Testis (tissue), 3 donors: ENCODE measurements around the gene RABGAP1L. TPM values are rescaled to one million over a fixed set of nuclear protein-coding genes. Genes with fewer than 3 reads are reported as not detected.

Experiments used
- DNase-seq: peaks from one replicate; pipeline ENCODE4 v3.0.0-alpha.2; 2019
- H3K27ac ChIP-seq, 2 donors: fragments of 200-600 bp; sonication (generic); one replicate each; pipeline ENCODE4 v1.5.1; 2019
- H3K27me3 ChIP-seq: fragments of 200-600 bp; sonication (generic); one replicate; pipeline ENCODE4 v1.5.1; 2019
- H3K36me3 ChIP-seq: fragments of 200-600 bp; sonication (generic); one replicate; pipeline ENCODE4 v1.5.1; 2017; ENCODE audit warnings: low read depth; ENCODE audit errors: missing control alignments
- H3K4me1 ChIP-seq: fragments of 200-600 bp; sonication (generic); one replicate; pipeline ENCODE4 v1.5.1; 2019
- H3K4me3 ChIP-seq, 2 donors: fragments of 200-600 bp; sonication (generic); one replicate each; pipeline ENCODE4 v1.5.1; 2017 to 2019
- H3K9me3 ChIP-seq: fragments of 200-600 bp; sonication (generic); one replicate; pipeline ENCODE4 v1.5.1; 2017
- CTCF ChIP-seq, 3 experiments: fragments of 450-650 bp in 2 of 3; fragments of 200-600 bp in 1 of 3; sonication (generic) in 1 of 3; IDR thresholded peaks; one replicate each; pipeline ENCODE4 v1.5.1; 2016 to 2019; ENCODE audit warnings: antibody characterized with exemption in 3 of 3, mild to moderate bottlenecking in 2 of 3, moderate library complexity in 1 of 3
- POLR2A ChIP-seq: fragments of 450-650 bp; IDR thresholded peaks from one replicate; pipeline ENCODE4 v1.6.1; 2017; ENCODE audit warnings: antibody characterized with exemption, mild to moderate bottlenecking, moderate library complexity
- WGBS, 2 donors: methylation state at CpG; one replicate each; pipeline ENCODE4 v1.1.5; 2018; 5-methylcytosine and 5-hydroxymethylcytosine counted together
- intact Hi-C: fragments of 100-400 bp; cut with DNase I; formaldehyde crosslinking; loops from one replicate; pipeline ENCODE4 v1.15.1; 2023; ENCODE audit warnings: low total_unique reads
- polyA plus RNA-seq: library from polyadenylated mRNA; stranded (reverse); fragments of 350-450 nt; fragmentation: Illumina TruSeq; extraction: RNeasy Lipid Tissue Mini Kit (QIAGEN cat#74804); gene quantifications from one replicate; pipeline ENCODE4 v1.2.3, GENCODE V29; 2014; ENCODE audit warnings: low read depth, low replicate concordance; ENCODE audit not compliant: insufficient read depth
- total RNA-seq, 2 donors: library from RNA; depleted of rRNA; stranded (reverse); fragments of >200 nt; gene quantifications; one replicate each; pipeline ENCODE4 v1.2.3, GENCODE V29; 2016

RABGAP1L gene
- total and polyA plus RNA-seq, 3 donors from 2014 or later, result 40.5 to 53.1 (median 49.5) TPM

GRCh38 chr1:174417921-174418320, 258.6 kb downstream of the RABGAP1L start:
- no peaks in the 10 kb centered on the region for H3K4me1 ChIP-seq
- 92 to 95% methylated on average over 2 of the region's 2 CpGs for whole genome bisulfite sequencing, 2 donors
- H3K4me3 ChIP-seq, result no peak overlapping the region
- intact Hi-C loops, result no loop called here
- no peaks in the 10 kb centered on the region for H3K9me3 ChIP-seq
- no peak for DNase-seq
- no peaks in the 10 kb centered on the region for H3K36me3 ChIP-seq
- H3K27me3 ChIP-seq, result no peaks in the 10 kb centered on the region
- H3K27ac ChIP-seq, result no peak overlapping the region
- no peak for TF ChIP-seq POLR2A
- no peak for TF ChIP-seq CTCF (IDR thresholded peaks at IDR 0.05)

GRCh38 chr1:174425121-174425520, 265.8 kb downstream of the RABGAP1L start:
- no peak for DNase-seq
- no peak overlapping the region for H3K27ac ChIP-seq
- TF ChIP-seq CTCF (IDR thresholded peaks at IDR 0.05) (no peak), POLR2A (no peak)
- no peaks in the 10 kb centered on the region for H3K4me1 ChIP-seq
- no peaks in the 10 kb centered on the region for H3K27me3 ChIP-seq
- no peak overlapping the region for H3K4me3 ChIP-seq
- no peaks in the 10 kb centered on the region for H3K9me3 ChIP-seq
- intact Hi-C loops, result no loop called here
- no peaks in the 10 kb centered on the region for H3K36me3 ChIP-seq

GRCh38 chr1:174426153-174426552, 266.8 kb downstream of the RABGAP1L start:
- TF ChIP-seq CTCF (IDR thresholded peaks at IDR 0.05) (no peak), POLR2A (no peak)
- 93 to 95% methylated on average over 3 of the region's 3 CpGs for WGBS, 2 donors
- H3K9me3 ChIP-seq, result no peaks in the 10 kb centered on the region
- no peak overlapping the region for H3K27ac ChIP-seq
- no peaks in the 10 kb centered on the region for H3K36me3 ChIP-seq
- intact Hi-C loops, result no loop called here
- no peak for DNase-seq
- no peaks in the 10 kb centered on the region for H3K4me1 ChIP-seq
- H3K4me3 ChIP-seq, result no peak overlapping the region
- no peaks in the 10 kb centered on the region for H3K27me3 ChIP-seq

- Histone ChIP-seq H3K27ac (no peak overlapping the region), H3K4me1 (no peaks in the 10 kb centered on the region), H3K4me3 (no peak overlapping the region), H3K27me3 (no peaks in the 10 kb centered on the region), H3K36me3 (no peaks in the 10 kb centered on the region), H3K9me3 (no peaks in the 10 kb centered on the region)
- DNase-seq, result no peak
- 68 to 77% methylated on average over 3 of the region's 3 CpGs for WGBS, 2 donors
- TF ChIP-seq POLR2A, result no peak
- no peak for TF ChIP-seq CTCF (IDR thresholded peaks at IDR 0.05)
- intact Hi-C loops, result no loop called here
These were observed 268.7 kb downstream of the RABGAP1L start for GRCh38 chr1:174428033-174428432.

- H3K4me3 ChIP-seq, result no peak overlapping the region
- H3K4me1 ChIP-seq, result no peaks in the 10 kb centered on the region
- H3K27me3 ChIP-seq, result no peaks in the 10 kb centered on the region
- no peaks in the 10 kb centered on the region for H3K9me3 ChIP-seq
- intact Hi-C loops, result no loop called here
- no peak overlapping the region for H3K27ac ChIP-seq
- no peak for DNase-seq
- H3K36me3 ChIP-seq, result no peaks in the 10 kb centered on the region
- TF ChIP-seq CTCF (IDR thresholded peaks at IDR 0.05) (no peak), POLR2A (no peak)
These were observed 269.4 kb downstream of the RABGAP1L start for GRCh38 chr1:174428739-174429138.
